CD14-positive monocyte (primary cell): ENCODE data around the gene LTB4R. TPM values are rescaled to one million over a fixed set of nuclear protein-coding genes. Genes with fewer than 3 reads are reported as not detected.

Experiments used
- DNase-seq, 3 donors: peaks; one replicate each; pipeline ENCODE4 v3.0.0-alpha.2; 2011 to 2022
- H2AFZ ChIP-seq: 2 replicates; pipeline ENCODE4 v1.6.0; 2012; ENCODE audit warnings: mild to moderate bottlenecking, low read depth, low read length, inconsistent platforms; ENCODE audit not compliant: insufficient read depth, poor library complexity, severe bottlenecking
- H3K27ac ChIP-seq, 2 donors: 1 replicate in 1 of 2; 2 replicates in 1 of 2; pipeline ENCODE4 v1.5.1; 2012 to 2013; ENCODE audit warnings: low read length in 2 of 2, control low read depth in 1 of 2, inconsistent platforms in 1 of 2, low read depth in 1 of 2, mild to moderate bottlenecking in 1 of 2
- H3K27me3 ChIP-seq, 2 donors: one replicate each; pipeline versions ENCODE4 v1.6.0 to v1.6.1; 2011 to 2013; ENCODE audit warnings: low read length in 2 of 2; ENCODE audit not compliant: control insufficient read depth in 2 of 2, insufficient read depth in 2 of 2
- H3K36me3 ChIP-seq, 2 donors: replicated peaks in 1 of 2; 1 replicate in 1 of 2; 2 replicates in 1 of 2; pipeline versions ENCODE4 v1.5.1 to v1.6.1; 2012 to 2013; ENCODE audit warnings: low read length in 2 of 2, control low read depth in 1 of 2, inconsistent platforms in 1 of 2, mild to moderate bottlenecking in 1 of 2; ENCODE audit not compliant: insufficient read depth in 2 of 2, control insufficient read depth in 1 of 2
- H3K4me1 ChIP-seq, 2 donors: 1 replicate in 1 of 2; 2 replicates in 1 of 2; pipeline versions ENCODE4 v1.5.1 to v1.6.1; 2012 to 2013; ENCODE audit warnings: low read length in 2 of 2, control low read depth in 1 of 2, inconsistent platforms in 1 of 2, mild to moderate bottlenecking in 1 of 2, moderate library complexity in 1 of 2; ENCODE audit not compliant: insufficient read depth in 2 of 2, control insufficient read depth in 1 of 2
- H3K4me2 ChIP-seq: replicated peaks from 2 replicates; pipeline ENCODE3; 2012; ENCODE audit warnings: low read length, moderate library complexity, mild to moderate bottlenecking; ENCODE audit not compliant: poor library complexity, severe bottlenecking; ENCODE audit errors: extremely low read depth
- H3K4me3 ChIP-seq, 3 experiments: fragments of 200-600 bp in 1 of 3; sonication (generic) in 1 of 3; replicated peaks in 1 of 3; 1 replicate in 2 of 3; 2 replicates in 1 of 3; pipeline ENCODE4 v1.5.1; 2011 to 2013; ENCODE audit warnings: low read length in 3 of 3, mild to moderate bottlenecking in 3 of 3, control low read depth in 2 of 3, low read depth in 2 of 3, inconsistent platforms in 1 of 3, moderate library complexity in 1 of 3
- H3K79me2 ChIP-seq: 2 replicates; pipeline ENCODE4 v1.6.0; 2012; ENCODE audit warnings: mild to moderate bottlenecking, control low read depth, inconsistent platforms, low read length, moderate library complexity; ENCODE audit not compliant: insufficient read depth
- H3K9ac ChIP-seq: 2 replicates; pipeline ENCODE4 v1.6.0; 2017; ENCODE audit warnings: low read length, mild to moderate bottlenecking; ENCODE audit not compliant: insufficient read depth, poor library complexity, severe bottlenecking
- H3K9me3 ChIP-seq, 2 donors: replicated peaks in 1 of 2; 1 replicate in 1 of 2; 2 replicates in 1 of 2; pipeline versions ENCODE4 v1.5.1 to v1.6.1; 2012 to 2013; ENCODE audit warnings: low read length in 2 of 2, control low read depth in 1 of 2; ENCODE audit not compliant: control insufficient read depth in 1 of 2, insufficient read depth in 1 of 2
- H4K20me1 ChIP-seq: 2 replicates; pipeline ENCODE4 v1.6.0; 2012; ENCODE audit warnings: mild to moderate bottlenecking, low read length, control low read depth, moderate library complexity; ENCODE audit not compliant: insufficient read depth
- H3K27ac Mint-ChIP-seq, 7 donors: one replicate each; pipeline ENCODE4 v1.8.0; 2020; ENCODE audit warnings: mild to moderate bottlenecking in 7 of 7, mixed read lengths in 7 of 7, moderate library complexity in 6 of 7, inconsistent platforms in 2 of 7
- H3K27me3 Mint-ChIP-seq, 3 donors: one replicate each; pipeline ENCODE4 v1.8.0; 2021 to 2022; ENCODE audit warnings: low read depth in 3 of 3, mild to moderate bottlenecking in 3 of 3, mixed read lengths in 3 of 3, moderate library complexity in 3 of 3, inconsistent platforms in 1 of 3
- H3K36me3 Mint-ChIP-seq, 2 donors: one replicate each; pipeline ENCODE4 v1.8.0; 2020; ENCODE audit warnings: mixed read lengths in 2 of 2, inconsistent platforms in 1 of 2, mild to moderate bottlenecking in 1 of 2
- H3K4me1 Mint-ChIP-seq: one replicate; pipeline ENCODE4 v1.8.0; 2020; ENCODE audit warnings: mild to moderate bottlenecking, mixed read lengths
- H3K4me3 Mint-ChIP-seq, 2 donors: one replicate each; pipeline ENCODE4 v1.8.0; 2020; ENCODE audit warnings: mild to moderate bottlenecking in 2 of 2, mixed read lengths in 2 of 2, moderate library complexity in 1 of 2
- H3K9me3 Mint-ChIP-seq, 7 donors: one replicate each; pipeline ENCODE4 v1.8.0; 2020 to 2022; ENCODE audit warnings: mixed read lengths in 7 of 7, mild to moderate bottlenecking in 6 of 7, moderate library complexity in 6 of 7, inconsistent platforms in 2 of 7
- WGBS: methylation state at CpG from one replicate; pipeline ENCODE4 v1.1.5; 2013; ENCODE audit warnings: missing lambda C conversion rate; ENCODE audit not compliant: insufficient coverage; 5-methylcytosine and 5-hydroxymethylcytosine counted together
- intact Hi-C, 2 donors: fragments of 100-400 bp; cut with micrococcal nuclease; formaldehyde crosslinking; loops; one replicate each; pipeline versions ENCODE4 v1.15.0 to v1.15.1; 2023
- polyA plus RNA-seq, 3 donors: library from polyadenylated mRNA; depleted of rRNA in 1 of 3; unstranded in 2 of 3; stranded (reverse) in 1 of 3; fragments of 300-500 nt in 2 of 3; fragments of >200 nt in 1 of 3; fragmentation: Illumina TruSeq in 2 of 3; gene quantifications; 1 replicate in 2 of 3; 2 replicates in 1 of 3; pipeline ENCODE4 v1.2.3, GENCODE V29; 2012 to 2021
- TF ChIP-seq, protein P1 (sequence below): fragments of 200-600 bp; IDR thresholded peaks from one replicate; pipeline ENCODE4 v1.8.0; 2022; ENCODE audit warnings: antibody characterized with exemption, mild to moderate bottlenecking

LTB4R gene
- polyA plus RNA-seq, 3 donors, result 51.5 to 98.5 (median 87.3) TPM

DNA sequence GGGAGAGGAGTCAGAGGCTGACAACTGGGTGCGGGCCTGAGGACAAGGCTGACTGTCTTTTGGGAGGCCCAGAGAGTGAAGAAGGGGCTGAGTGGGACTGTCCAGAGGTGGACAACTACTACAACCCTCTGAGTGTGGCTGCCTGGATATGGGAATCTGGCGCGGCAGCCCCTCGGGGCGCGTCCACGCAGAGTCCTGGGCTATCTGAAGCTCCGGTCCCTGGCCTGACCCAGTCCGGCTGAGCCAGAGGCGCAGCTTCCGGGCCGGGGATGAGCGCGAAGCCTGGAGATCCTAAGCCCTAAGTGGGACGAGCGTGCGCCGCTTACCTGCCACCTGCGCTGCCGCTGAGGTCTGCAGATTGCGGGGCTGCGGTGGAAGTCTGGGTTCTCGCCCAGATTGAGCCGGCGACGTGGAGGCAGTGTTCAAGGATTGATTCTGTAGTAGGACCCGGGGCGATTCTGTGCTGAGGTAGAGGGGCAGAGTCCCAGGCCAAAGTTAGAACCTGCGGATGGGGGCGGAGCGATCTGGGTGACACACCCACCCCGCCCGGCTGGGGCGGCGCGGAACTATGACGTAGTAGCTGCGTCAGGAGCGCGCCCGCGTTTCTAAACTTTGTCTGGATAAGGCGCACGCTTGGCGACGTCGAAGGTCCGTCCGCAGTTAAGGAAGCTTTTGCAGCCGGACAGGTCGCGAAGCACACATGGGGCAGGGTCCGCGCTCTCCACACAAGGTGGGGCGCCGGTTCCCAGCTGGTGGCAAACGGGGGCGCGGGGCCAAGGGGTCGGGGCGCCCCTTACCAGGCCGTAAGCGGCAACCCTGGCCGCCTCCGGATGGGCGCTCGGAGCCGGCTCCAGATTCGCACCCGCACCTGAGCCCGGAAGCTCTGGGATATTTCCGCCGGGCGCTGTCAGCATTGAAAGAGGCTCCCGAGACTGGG, 11.8 kb upstream of the LTB4R start, which contains the start of the genes DHRS1 and NOP9:
DHRS1 (minus strand) TSS at position 526 of the 937 bp plus-strand sequence. CDS start 674 bp downstream, outside the sequence.
NOP9 (plus strand) TSS at position 596 of the 937 bp plus-strand sequence; CDS start at position 701, 105 bp downstream.
- Mint-ChIP-seq H3K4me3 (peak within 1 kb of the TSS; percentile 89), H3K9me3 (peaks cover 0 to 2% (median 0%) of the 10 kb centered on the region in 7 donors), H3K27ac (peak within 1 kb of the TSS; percentile 88 to 95 (median 93)), H3K27me3 (peaks cover 0 to 1% (median 0%) of the 10 kb centered on the region in 3 donors), H3K4me1 (peaks cover 40% of the 10 kb centered on the region), H3K36me3 (peaks cover 48 to 53% of the 10 kb centered on the region in 2 donors)
- H3K36me3 ChIP-seq, result peaks cover 42 to 53% of the 10 kb centered on the region in 2 donors
- H3K27me3 ChIP-seq, result no peaks in the 10 kb centered on the region
- peak within 1 kb of the TSS; percentile 45 to 92 (median 78) for H3K4me3 ChIP-seq
- WGBS, result under 1% methylated on average over 75 of the region's 75 CpGs
- peak within 1 kb of the TSS; percentile 86 for H3K9ac ChIP-seq
- intact Hi-C loops, result loop anchor here (5.0 to 10.0 kb wide), 3 partner anchors 57 to 185 kb away; partner anchors contain the start of genes CHMP4A (in 1 of the 2), DCAF11 (in 1 of the 2), MDP1 (in 1 of the 2) and NRL (in 1 of the 2)
- H3K79me2 ChIP-seq, result peaks cover 46% of the 10 kb centered on the region
- DNase-seq, result peak; percentile 90 to 92 (median 91)
- H2AFZ ChIP-seq, result peak within 1 kb of the TSS; percentile 96
- H3K4me1 ChIP-seq, result peaks cover 34 to 46% of the 10 kb centered on the region in 2 donors
- H3K27ac ChIP-seq, result peak within 1 kb of the TSS; percentile 78 to 94
- peak within 1 kb of the TSS; percentile 89 for H3K4me2 ChIP-seq
- H3K9me3 ChIP-seq, result no peaks in the 10 kb centered on the region
- TF ChIP-seq, protein P1, sequence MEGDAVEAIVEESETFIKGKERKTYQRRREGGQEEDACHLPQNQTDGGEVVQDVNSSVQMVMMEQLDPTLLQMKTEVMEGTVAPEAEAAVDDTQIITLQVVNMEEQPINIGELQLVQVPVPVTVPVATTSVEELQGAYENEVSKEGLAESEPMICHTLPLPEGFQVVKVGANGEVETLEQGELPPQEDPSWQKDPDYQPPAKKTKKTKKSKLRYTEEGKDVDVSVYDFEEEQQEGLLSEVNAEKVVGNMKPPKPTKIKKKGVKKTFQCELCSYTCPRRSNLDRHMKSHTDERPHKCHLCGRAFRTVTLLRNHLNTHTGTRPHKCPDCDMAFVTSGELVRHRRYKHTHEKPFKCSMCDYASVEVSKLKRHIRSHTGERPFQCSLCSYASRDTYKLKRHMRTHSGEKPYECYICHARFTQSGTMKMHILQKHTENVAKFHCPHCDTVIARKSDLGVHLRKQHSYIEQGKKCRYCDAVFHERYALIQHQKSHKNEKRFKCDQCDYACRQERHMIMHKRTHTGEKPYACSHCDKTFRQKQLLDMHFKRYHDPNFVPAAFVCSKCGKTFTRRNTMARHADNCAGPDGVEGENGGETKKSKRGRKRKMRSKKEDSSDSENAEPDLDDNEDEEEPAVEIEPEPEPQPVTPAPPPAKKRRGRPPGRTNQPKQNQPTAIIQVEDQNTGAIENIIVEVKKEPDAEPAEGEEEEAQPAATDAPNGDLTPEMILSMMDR, result no peak
- peaks cover 4% of the 10 kb centered on the region for H4K20me1 ChIP-seq

DNA sequence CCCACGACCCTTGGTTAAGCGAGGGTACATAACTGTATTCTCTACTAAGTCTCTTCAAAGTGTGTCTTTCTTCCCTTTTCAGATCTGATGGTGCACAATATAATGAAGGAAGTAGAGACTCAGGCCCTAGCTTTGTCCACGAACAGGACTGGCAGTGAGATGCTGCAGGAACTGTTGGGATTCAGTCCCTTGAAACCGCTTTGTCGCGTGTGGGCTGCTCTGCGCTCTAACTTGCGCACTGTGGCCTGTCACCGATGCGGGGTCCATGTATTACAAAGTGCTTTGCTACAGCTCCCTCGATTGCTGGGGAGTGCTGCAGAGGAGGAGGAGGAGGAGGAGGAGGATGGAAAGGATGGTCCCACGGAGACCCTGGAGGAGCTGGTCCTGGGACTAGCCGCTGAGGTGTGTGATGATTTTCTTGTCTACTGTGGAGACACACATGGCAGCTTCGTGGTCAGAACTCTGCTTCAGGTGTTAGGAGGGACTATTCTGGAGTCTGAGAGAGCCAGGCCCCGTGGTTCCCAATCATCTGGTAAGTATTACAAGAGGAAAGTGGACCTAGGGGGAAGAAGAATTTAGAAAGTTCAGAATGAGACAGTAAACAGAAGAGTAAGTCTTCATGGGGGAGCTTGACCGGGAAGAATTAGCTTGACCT, 10.8 kb upstream of the LTB4R start:
- Mint-ChIP-seq H3K4me1 (peaks cover 40% of the 10 kb centered on the region), H3K27me3 (peaks cover 0 to 1% (median 0%) of the 10 kb centered on the region in 3 donors), H3K9me3 (peaks cover 0 to 2% (median 0%) of the 10 kb centered on the region in 7 donors), H3K36me3 (peaks cover 56% of the 10 kb centered on the region in 2 donors), H3K27ac (peak overlapping the region; percentile 88 to 95 (median 93)), H3K4me3 (peak overlapping the region; percentile 89)
- Histone ChIP-seq H2AFZ (peak overlapping the region; percentile 96), H3K4me1 (peaks cover 34 to 46% of the 10 kb centered on the region in 2 donors), H3K4me3 (peak overlapping the region; percentile 45 to 92 (median 78)), H3K36me3 (peaks cover 50 to 54% of the 10 kb centered on the region in 2 donors), H4K20me1 (peaks cover 13% of the 10 kb centered on the region), H3K9me3 (no peaks in the 10 kb centered on the region), H3K27ac (peak overlapping the region; percentile 78 to 94), H3K79me2 (peaks cover 49% of the 10 kb centered on the region), H3K9ac (peak overlapping the region; percentile 86), H3K27me3 (no peaks in the 10 kb centered on the region), H3K4me2 (peak overlapping the region; percentile 89)
- TF ChIP-seq, protein P1, result no peak
- DNase-seq, result no peak
- intact Hi-C loops, result loop anchor here in 1 of 2 donors (10.0 kb wide), 1 partner anchor 86 kb away; the partner anchor contains the start of genes CHMP4A and MDP1
- WGBS, result 54% methylated on average over 13 of the region's 16 CpGs
